Measurements from ENCODE around the gene LAMA2.
A peak's percentile ranks its signal among the peaks of the same experiment; 100 is the strongest.

The LAMA2 gene

DNA sequence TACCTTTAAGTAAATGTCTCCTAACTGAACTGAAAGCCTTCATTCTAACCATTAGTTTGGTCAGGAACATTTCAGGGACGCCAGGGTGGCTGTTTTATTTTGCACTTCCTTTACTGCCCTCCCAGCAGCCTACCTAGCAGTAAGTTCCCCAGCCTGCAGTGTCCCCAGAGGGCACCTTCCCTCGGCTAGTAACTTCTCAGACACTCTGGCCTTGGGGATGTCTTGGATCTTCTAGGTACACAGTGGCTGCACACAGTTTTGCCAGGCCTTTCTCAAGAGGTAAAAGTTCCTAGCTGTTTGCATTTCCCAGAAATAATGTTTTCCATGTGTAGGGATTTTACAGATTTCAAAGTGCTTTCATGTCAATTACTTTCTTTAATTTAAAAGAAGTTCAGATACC lies 378 bp upstream of the LAMA2 start:
- TF ChIP-seq, protein P1, sequence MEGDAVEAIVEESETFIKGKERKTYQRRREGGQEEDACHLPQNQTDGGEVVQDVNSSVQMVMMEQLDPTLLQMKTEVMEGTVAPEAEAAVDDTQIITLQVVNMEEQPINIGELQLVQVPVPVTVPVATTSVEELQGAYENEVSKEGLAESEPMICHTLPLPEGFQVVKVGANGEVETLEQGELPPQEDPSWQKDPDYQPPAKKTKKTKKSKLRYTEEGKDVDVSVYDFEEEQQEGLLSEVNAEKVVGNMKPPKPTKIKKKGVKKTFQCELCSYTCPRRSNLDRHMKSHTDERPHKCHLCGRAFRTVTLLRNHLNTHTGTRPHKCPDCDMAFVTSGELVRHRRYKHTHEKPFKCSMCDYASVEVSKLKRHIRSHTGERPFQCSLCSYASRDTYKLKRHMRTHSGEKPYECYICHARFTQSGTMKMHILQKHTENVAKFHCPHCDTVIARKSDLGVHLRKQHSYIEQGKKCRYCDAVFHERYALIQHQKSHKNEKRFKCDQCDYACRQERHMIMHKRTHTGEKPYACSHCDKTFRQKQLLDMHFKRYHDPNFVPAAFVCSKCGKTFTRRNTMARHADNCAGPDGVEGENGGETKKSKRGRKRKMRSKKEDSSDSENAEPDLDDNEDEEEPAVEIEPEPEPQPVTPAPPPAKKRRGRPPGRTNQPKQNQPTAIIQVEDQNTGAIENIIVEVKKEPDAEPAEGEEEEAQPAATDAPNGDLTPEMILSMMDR (IDR thresholded peaks at IDR 0.05; ENCODE audit: low read length), result no peak
- TF ChIP-seq EZH2 (optimal IDR thresholded peaks at IDR 0.05; ENCODE audit: low read depth, low read length) (no peak), EZH2phosphoT487 (IDR thresholded peaks at IDR 0.05; ENCODE audit: low read length) (no peak)

DNA sequence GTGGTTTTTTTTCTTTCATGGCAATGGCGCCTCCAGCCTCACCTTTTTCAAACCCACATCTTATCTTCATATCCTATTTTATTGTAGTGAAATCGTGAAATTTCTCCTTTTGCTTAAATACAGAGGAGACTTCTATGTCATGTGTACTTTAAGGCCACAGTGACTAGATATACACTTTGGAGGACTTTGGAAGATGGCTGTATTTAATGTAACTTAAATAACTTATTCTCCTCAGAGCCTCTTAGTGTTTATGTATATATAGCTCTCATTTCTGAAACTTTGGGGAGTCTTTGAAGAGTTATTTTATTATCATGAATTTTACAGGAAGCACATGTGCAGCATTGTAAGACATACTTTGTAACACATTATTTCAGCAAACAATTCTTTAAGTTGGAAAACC lies 968 bp downstream of the LAMA2 start:
- no peaks in the 10 kb centered on the region for H4K20me1 ChIP-seq (ENCODE audit: insufficient read depth, low read length)
- H3K4me2 ChIP-seq (ENCODE audit: low read depth, low read length), result no peak overlapping the region
- no peaks in the 10 kb centered on the region for H3K79me2 ChIP-seq (ENCODE audit: low read length)
- no peak overlapping the region for H3K9ac ChIP-seq (ENCODE audit: low read length)
- no peaks in the 10 kb centered on the region for H3F3A ChIP-seq (ENCODE audit: insufficient read depth, low read length)
- H3K27ac ChIP-seq (ENCODE audit: low read length), result no peak overlapping the region
- no peaks in the 10 kb centered on the region for H3K36me3 ChIP-seq (replicated peaks; ENCODE audit: insufficient read depth, low read length)
- TF ChIP-seq, protein P1 (IDR thresholded peaks at IDR 0.05; ENCODE audit: low read length), result no peak
- no peak for TF ChIP-seq EZH2phosphoT487 (IDR thresholded peaks at IDR 0.05; ENCODE audit: low read length)
- DNase-seq, result no peak
- H3K4me3 ChIP-seq (ENCODE audit: low read length), result no peak overlapping the region
- no peaks in the 10 kb centered on the region for H3K27me3 ChIP-seq (replicated peaks; ENCODE audit: insufficient read depth, low read length)
- H3K4me1 ChIP-seq (ENCODE audit: low read length), result no peaks in the 10 kb centered on the region
- H2AFZ ChIP-seq (ENCODE audit: low read length), result no peak overlapping the region
- H3K9me2 ChIP-seq (replicated peaks; ENCODE audit: insufficient read depth, low read length), result no peaks in the 10 kb centered on the region
- H3K9me3 ChIP-seq (replicated peaks; ENCODE audit: insufficient read depth, low read length), result no peaks in the 10 kb centered on the region

More for the DNA sequence above, 378 bp upstream of the LAMA2 start:
- Histone ChIP-seq H2AFZ (ENCODE audit: low read length) (0 out of 2 replicates have a peak overlapping the region, but pooled peaks have one; percentile 15), H3K9ac (ENCODE audit: low read length) (no peak overlapping the region), H3F3A (ENCODE audit: insufficient read depth, low read length) (no peaks in the 10 kb centered on the region), H3K36me3 (replicated peaks; ENCODE audit: insufficient read depth, low read length) (no peaks in the 10 kb centered on the region), H4K20me1 (ENCODE audit: insufficient read depth, low read length) (no peaks in the 10 kb centered on the region), H3K4me1 (ENCODE audit: low read length) (no peaks in the 10 kb centered on the region), H3K79me2 (ENCODE audit: low read length) (no peaks in the 10 kb centered on the region), H3K4me2 (ENCODE audit: low read depth, low read length) (no peak overlapping the region), H3K4me3 (ENCODE audit: low read length) (no peak overlapping the region), H3K27ac (ENCODE audit: low read length) (no peak overlapping the region), H3K9me3 (replicated peaks; ENCODE audit: insufficient read depth, low read length) (no peaks in the 10 kb centered on the region), H3K27me3 (replicated peaks; ENCODE audit: insufficient read depth, low read length) (no peaks in the 10 kb centered on the region), H3K9me2 (replicated peaks; ENCODE audit: insufficient read depth, low read length) (no peaks in the 10 kb centered on the region)
- DNase-seq, result no peak

DNA sequence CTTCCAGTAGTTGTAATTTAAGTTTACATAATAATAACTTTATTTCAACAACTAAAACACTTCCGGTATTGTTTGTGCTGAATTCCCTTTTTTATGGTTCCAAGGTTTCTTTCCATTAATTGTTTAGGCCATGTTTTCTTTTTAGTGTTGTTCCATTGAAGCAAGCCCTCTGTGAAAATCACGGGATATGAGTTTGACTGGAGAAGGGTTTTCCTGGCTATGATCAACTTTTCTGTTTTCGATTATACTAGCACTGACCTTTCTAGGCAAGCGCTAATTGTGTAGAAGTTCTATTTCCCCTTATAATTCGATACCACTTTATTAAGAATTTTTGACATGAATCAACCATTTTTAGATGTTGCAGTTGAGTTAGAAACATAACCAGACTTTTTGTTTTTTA lies 2.4 kb downstream of the LAMA2 start:
- Histone ChIP-seq H3K9me2 (replicated peaks; ENCODE audit: insufficient read depth, low read length) (no peaks in the 10 kb centered on the region), H3F3A (ENCODE audit: insufficient read depth, low read length) (no peaks in the 10 kb centered on the region), H3K4me2 (ENCODE audit: low read depth, low read length) (no peak overlapping the region), H3K27me3 (replicated peaks; ENCODE audit: insufficient read depth, low read length) (no peaks in the 10 kb centered on the region), H3K9ac (ENCODE audit: low read length) (no peak overlapping the region), H3K36me3 (replicated peaks; ENCODE audit: insufficient read depth, low read length) (no peaks in the 10 kb centered on the region), H3K9me3 (replicated peaks; ENCODE audit: insufficient read depth, low read length) (no peaks in the 10 kb centered on the region), H3K4me3 (ENCODE audit: low read length) (no peak overlapping the region), H2AFZ (ENCODE audit: low read length) (no peak overlapping the region), H4K20me1 (ENCODE audit: insufficient read depth, low read length) (no peaks in the 10 kb centered on the region), H3K4me1 (ENCODE audit: low read length) (no peaks in the 10 kb centered on the region), H3K27ac (ENCODE audit: low read length) (no peak overlapping the region), H3K79me2 (ENCODE audit: low read length) (no peaks in the 10 kb centered on the region)
- no peak for DNase-seq
- TF ChIP-seq, protein P1 (IDR thresholded peaks at IDR 0.05; ENCODE audit: low read length), result no peak
- TF ChIP-seq EZH2 (optimal IDR thresholded peaks at IDR 0.05; ENCODE audit: low read depth, low read length) (no peak), EZH2phosphoT487 (IDR thresholded peaks at IDR 0.05; ENCODE audit: low read length) (no peak)
